Activated T-cell treated with anti-CD3 and anti-CD28 coated beads, Interleukin-2, amount 50 U/mL, for 4 hours (primary cell): ENCODE data around the gene GRK3. TPM values are rescaled to one million over a fixed set of nuclear protein-coding genes. Genes with fewer than 3 reads are reported as not detected.

ENCODE experiments used
- ATAC-seq, 2 donors: fragments of 200-7000 bp; cut with Tn5 transposase; one replicate each; pipeline ENCODE4 v1.10.0; 2021
- DNase-seq: peaks from one replicate; pipeline ENCODE4 v3.0.0-alpha.2; 2020
- H3K27me3 Mint-ChIP-seq: one replicate; pipeline ENCODE4 v1.8.0; 2021; ENCODE audit warnings: low read depth, mixed read lengths
- H3K36me3 Mint-ChIP-seq: one replicate; pipeline ENCODE4 v1.8.0; 2022; ENCODE audit warnings: mixed read lengths; ENCODE audit not compliant: insufficient read depth
- H3K4me1 Mint-ChIP-seq: one replicate; pipeline ENCODE4 v1.8.0; 2021; ENCODE audit warnings: low read depth, mixed read lengths
- H3K4me3 Mint-ChIP-seq: one replicate; pipeline ENCODE4 v1.8.0; 2021; ENCODE audit warnings: mild to moderate bottlenecking, moderate library complexity, mixed read lengths
- H3K9me3 Mint-ChIP-seq: one replicate; pipeline ENCODE4 v1.8.0; 2021; ENCODE audit warnings: mixed read lengths
- total RNA-seq, 3 donors: library from RNA; stranded (reverse); gene quantifications; one replicate each; pipeline ENCODE4 v1.2.1, GENCODE V29; 2021

GRK3 gene
- total RNA-seq, 3 donors from 2014 or later: 5.2 to 6.7 (median 5.3) TPM

DNA sequence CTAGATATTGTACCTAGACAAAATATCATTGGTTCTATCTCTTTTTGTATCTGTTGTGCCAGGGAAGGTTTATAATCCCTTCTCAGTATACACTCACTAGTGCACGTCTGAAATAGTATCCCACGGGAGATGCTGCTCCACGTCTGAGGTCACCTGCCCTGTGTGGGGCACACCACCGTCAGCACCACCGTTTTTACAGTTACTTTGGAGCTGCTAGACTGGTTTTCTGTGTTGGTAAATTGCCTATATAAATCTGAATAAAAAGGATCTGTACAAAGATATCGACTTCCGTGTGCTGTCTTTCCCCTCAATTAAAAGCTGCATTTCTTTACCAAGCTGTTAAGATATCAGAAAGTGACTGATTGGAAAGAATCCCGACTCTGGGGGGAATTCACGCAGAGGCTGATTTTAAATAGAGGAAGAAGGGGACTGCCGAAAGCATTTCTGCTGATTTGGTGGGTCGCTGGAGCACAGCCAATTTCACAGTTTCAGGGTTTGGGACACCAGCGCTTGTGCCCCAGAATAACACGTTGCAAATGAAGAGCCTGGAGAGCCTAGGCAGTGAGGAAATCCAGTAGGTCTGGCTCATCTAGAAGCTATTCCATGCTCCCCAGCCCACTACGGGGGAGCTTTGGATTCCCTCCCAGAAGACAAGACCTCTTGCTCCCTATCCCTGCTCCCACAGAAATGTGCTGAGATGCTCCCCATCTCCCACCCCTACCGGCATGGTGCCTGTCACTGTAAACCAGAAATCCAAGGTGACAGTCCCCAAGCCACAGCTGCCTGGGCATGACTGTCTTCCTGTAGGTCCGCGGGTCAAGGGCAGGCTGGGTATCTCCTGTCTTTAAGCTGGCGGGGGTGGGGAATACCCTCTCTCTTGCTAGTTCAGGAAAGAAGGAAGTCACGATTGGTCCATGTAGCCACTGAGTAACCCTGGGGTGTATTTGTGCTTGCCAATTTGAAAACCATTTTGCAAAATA, 164.8 kb downstream of the GRK3 start:
- DNase-seq: no peak
- no peaks in the 10 kb centered on the region for H3K9me3 Mint-ChIP-seq
- H3K36me3 Mint-ChIP-seq: no peaks in the 10 kb centered on the region
- H3K4me3 Mint-ChIP-seq: no peak overlapping the region
- no peak for ATAC-seq
- H3K27me3 Mint-ChIP-seq: no peaks in the 10 kb centered on the region
- no peaks in the 10 kb centered on the region for H3K4me1 Mint-ChIP-seq

DNA sequence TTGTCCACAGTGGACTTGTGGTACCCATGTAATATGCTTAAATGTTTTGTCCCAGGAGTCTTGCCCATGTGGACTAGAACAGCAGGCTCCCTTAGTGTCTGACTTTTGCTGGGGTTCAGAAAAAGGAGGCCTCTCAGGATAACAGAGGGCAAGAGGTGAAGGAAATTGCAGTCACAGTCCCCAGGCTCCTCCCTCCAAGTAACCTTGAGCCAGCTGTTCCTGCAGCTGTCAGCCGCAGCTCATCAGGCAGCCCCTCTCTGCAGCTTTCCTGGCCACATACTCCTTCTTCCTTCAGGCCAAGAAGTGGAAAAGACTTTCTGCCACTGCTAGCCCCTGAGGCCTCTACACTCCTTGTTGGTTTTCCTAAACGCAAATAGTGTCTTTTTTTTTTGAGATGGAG, 171.2 kb downstream of the GRK3 start:
- DNase-seq: no peak
- Mint-ChIP-seq H3K4me1 (peaks cover 9% of the 10 kb centered on the region), H3K4me3 (no peak overlapping the region)

DNA sequence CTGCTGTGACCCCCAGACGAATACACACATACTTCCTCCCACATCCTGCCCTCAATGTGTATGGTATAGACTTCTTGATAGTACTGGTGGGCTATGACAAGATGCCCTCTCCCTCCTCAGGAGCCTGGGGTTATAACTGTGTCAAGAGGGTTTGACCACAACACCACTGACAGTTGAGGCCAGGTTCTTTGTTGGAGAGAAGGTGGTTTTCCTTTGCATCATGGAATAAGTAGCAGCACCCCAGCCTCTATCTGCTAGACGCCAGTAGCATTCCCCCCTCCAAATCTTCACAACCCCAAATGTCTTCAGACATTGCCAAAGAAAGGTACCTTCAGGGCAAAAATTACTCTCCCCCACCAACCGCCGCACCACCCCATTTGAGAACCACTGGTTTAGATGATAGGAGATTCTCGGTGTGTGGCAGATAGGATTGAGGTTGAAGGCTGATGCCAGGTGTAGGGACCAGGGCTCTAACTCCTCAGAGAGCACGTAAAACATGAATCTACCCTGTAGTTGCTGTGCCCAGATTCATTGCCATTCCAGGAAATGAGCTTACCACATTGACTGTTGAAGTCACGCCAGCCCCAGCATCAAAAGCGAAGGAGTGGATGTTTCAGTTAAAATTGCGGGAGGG, 172.0 kb downstream of the GRK3 start:
- no peak overlapping the region for H3K4me3 Mint-ChIP-seq
- DNase-seq: no peak
- peak; percentile 73 to 83 for ATAC-seq
- no peaks in the 10 kb centered on the region for H3K9me3 Mint-ChIP-seq
- H3K36me3 Mint-ChIP-seq: no peaks in the 10 kb centered on the region
- peaks cover 4% of the 10 kb centered on the region for H3K27me3 Mint-ChIP-seq
- peaks cover 9% of the 10 kb centered on the region for H3K4me1 Mint-ChIP-seq

More for the DNA sequence above, 171.2 kb downstream of the GRK3 start:
- no peak for ATAC-seq
- Mint-ChIP-seq H3K9me3 (no peaks in the 10 kb centered on the region), H3K27me3 (peaks cover 4% of the 10 kb centered on the region), H3K36me3 (no peaks in the 10 kb centered on the region)

DNA sequence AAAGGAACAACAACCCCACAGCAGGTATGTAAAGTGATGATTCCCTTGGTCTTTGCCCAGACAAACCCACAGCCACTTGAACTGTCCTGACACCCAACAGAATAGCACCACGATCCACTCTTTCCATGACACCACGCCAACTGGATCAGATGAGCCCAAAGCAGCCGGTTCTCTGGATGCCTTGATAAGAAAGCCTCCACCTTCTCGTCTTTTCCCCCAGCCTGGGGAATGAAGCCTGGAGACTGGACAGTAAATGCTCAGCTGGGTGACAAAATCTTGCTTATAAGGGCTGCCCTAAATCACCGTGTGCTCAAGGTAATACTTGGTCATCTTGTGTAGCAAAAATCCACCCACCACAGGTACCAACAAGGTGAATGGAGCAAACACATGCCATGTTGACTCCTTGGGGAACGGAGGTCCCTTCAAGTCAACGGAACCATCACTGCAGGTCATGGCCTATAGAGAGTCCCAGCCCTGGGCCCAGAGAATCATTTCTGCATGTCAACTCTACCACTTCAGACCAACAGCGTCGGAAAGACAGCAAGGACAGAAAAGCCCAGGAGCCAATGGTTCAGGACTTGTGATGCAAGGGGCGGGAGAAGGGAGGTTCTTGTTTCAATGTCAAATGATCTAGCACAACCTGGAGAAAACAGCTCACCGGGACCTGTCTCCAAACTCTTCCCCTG, 175.3 kb downstream of the GRK3 start:
- no peaks in the 10 kb centered on the region for H3K36me3 Mint-ChIP-seq

DNA sequence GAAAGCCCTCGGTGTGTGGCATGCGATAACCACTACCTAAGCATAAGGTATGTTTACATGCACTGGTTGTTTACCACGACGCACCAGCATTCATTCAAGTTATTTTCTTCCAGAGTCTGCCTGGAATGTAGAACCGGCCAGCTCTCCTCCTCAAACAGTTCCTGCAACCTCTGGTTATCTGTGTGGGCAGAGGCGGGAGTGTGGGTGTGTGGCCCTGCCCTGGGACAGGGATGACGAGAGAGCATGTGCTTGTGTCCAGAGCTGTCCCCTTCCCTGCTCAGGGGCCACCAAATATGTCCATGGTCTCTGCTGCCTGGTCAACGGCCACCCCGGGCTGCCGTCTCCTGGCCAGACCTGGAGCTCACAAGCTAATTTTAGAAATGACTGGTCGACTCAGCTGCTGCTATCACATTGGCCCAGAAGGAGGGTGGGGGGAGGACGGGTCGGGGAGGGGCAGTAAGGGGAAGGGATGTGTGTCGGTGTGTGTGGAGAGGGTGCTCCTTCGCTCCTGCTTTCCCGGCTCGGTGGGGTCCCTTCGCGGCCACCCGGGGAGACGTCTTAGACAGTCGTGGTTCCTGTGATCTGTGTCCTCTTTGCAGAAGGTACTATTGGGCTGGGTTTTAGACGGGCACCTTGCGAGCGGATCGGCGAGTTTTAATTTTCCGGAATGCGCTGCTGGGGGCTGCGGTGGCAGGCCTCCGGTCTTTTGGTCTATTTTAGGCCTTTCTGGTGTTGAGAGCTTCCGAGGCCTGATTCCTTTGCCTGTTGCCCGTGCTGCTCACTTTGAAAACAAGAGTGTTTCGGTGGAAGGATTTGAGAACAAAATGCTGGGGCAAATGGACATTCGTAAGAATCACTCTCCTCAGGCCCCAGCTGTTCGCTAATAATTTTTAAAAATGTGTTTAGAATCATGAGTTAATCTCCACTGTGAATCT, 177.5 kb downstream of the GRK3 start, which contains the start of gene MYO18B:
MYO18B (plus strand) TSS at position 497 of the 935 bp plus-strand sequence. CDS start 18,905 bp downstream, outside the sequence.
- H3K4me1 Mint-ChIP-seq: peaks cover 2% of the 10 kb centered on the region
- peaks cover 4% of the 10 kb centered on the region for H3K27me3 Mint-ChIP-seq
- no peaks in the 10 kb centered on the region for H3K9me3 Mint-ChIP-seq
- DNase-seq (no peak), ATAC-seq (no peak)
- no peaks in the 10 kb centered on the region for H3K36me3 Mint-ChIP-seq
- H3K4me3 Mint-ChIP-seq: no peak within 1 kb of the TSS

More for the DNA sequence above, 175.3 kb downstream of the GRK3 start:
- H3K4me3 Mint-ChIP-seq: no peak overlapping the region
- peaks cover 9% of the 10 kb centered on the region for H3K4me1 Mint-ChIP-seq
- H3K9me3 Mint-ChIP-seq: no peaks in the 10 kb centered on the region
- no peak for DNase-seq
- peaks cover 6% of the 10 kb centered on the region for H3K27me3 Mint-ChIP-seq
- ATAC-seq: no peak

DNA sequence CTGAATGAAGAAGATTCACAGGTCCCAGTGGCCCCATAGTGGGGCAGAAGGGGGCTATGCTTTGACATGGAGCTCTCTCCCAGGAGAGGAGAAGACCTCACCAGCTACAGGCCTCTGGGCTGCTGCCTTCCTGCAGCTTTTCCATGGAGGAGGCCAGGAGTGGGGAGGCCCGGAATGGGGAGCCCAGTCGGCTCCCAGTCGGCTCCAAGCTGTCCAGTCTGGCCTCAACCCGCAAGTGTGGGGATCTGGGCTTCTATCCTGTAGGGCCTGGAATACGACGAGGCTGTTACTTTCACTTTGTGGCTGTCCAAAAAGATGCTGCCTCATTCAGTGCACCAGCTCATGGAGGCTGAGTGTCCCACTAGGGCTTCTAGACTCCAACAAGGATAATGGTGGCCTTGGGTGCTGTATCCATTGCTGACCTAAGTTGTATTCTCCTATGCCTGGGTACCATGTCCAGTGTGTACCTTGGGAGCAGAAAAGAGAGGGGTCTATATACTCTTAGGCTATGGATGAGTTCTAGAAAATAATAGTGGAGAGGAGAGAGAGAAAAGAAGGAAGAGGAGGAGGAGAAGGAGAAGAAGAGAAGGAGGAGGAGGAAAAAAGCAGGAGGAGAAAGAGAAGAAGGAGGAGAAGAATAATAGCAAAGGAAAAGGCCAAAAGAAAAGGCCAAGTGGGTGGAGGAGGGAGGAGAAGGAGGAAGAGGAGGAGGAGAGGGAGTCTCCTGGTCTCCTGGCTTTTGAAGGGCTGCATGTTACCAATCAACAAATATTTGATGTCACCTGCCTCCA, 178.6 kb downstream of the GRK3 start:
- H3K27me3 Mint-ChIP-seq: peaks cover 2% of the 10 kb centered on the region
- no peaks in the 10 kb centered on the region for H3K9me3 Mint-ChIP-seq
- no peak for ATAC-seq
- no peaks in the 10 kb centered on the region for H3K36me3 Mint-ChIP-seq
- H3K4me1 Mint-ChIP-seq: no peaks in the 10 kb centered on the region
- H3K4me3 Mint-ChIP-seq: no peak overlapping the region
- no peak for DNase-seq

DNA sequence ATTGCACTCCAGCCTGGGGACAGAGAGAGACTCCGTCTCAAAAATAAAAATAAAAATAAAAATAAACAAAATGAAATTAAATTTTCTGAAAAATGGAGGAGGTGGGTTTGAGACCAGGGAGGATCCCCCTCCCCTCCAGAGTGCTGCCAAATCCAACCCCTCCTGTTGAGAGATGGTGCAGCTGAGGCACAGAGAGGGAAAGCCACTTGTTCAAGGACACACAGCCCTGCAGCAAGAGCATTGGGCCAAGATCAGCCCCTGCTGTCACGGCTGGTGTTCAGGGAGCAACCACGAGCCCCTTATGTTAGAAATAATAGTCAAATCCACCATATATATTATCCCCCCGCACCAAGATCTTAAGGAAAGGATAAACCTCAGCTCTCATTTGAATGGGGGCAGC, 180.2 kb downstream of the GRK3 start:
- Mint-ChIP-seq H3K27me3 (peaks cover 2% of the 10 kb centered on the region), H3K4me3 (no peak overlapping the region), H3K9me3 (no peaks in the 10 kb centered on the region), H3K36me3 (no peaks in the 10 kb centered on the region), H3K4me1 (peaks cover 4% of the 10 kb centered on the region)
- DNase-seq (no peak), ATAC-seq (no peak)

DNA sequence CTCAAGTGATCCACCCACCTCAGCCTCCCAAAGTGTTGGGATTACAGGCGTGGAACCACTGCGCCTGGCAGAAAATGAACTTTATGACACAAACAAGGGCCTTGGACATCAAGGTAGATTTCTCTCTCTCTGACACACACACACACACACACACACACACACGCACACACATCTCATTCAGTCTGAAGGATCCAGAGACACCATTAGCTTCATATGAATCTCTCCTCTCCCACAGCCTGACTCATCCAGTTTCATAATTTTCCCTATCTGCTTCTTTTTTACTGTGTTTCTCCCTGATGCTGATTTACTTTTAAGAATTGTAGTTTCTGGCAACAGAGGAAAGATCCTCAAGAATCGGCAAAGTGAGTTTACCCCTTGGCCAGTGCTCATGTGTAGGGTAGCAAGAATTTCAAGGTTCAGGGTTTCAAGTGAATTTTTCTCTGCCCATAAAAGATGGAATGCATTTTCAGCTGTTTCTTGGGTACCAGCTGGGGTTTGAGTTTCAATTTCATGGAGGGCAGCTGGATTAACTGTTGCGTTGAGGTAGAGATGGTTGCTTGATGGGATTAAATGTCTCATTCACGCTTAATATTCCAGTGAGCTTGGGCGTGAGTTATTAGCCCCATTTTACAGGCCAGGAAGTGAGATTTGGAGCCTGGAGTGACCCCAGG, 181.0 kb downstream of the GRK3 start:
- H3K9me3 Mint-ChIP-seq: no peaks in the 10 kb centered on the region
- no peak for ATAC-seq
- no peak overlapping the region for H3K4me3 Mint-ChIP-seq
- peaks cover 2% of the 10 kb centered on the region for H3K27me3 Mint-ChIP-seq
- peaks cover 7% of the 10 kb centered on the region for H3K4me1 Mint-ChIP-seq
- DNase-seq: no peak
- no peaks in the 10 kb centered on the region for H3K36me3 Mint-ChIP-seq

DNA sequence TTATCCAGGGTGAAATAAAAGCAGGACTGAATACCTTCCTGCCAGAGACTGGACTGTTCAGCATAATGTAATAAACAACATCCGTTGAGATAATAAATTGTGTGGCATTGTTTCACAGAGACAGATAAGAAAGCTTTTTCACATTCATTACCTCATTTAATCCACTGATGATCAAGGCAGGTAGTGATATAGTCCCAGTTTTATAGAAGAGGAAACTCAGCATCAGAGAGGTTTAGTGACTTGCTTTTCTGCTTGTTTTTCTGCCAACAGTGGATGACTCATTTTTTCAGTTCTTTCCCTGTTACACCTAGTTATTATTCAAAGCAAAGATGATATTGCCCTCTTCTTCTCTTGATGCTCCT, 181.5 kb downstream of the GRK3 start:
- no peaks in the 10 kb centered on the region for H3K9me3 Mint-ChIP-seq
- peaks cover 7% of the 10 kb centered on the region for H3K4me1 Mint-ChIP-seq
- DNase-seq: no peak
- ATAC-seq: peak; percentile 41 to 49
- H3K27me3 Mint-ChIP-seq: peaks cover 2% of the 10 kb centered on the region
- H3K36me3 Mint-ChIP-seq: no peaks in the 10 kb centered on the region
- no peak overlapping the region for H3K4me3 Mint-ChIP-seq

DNA sequence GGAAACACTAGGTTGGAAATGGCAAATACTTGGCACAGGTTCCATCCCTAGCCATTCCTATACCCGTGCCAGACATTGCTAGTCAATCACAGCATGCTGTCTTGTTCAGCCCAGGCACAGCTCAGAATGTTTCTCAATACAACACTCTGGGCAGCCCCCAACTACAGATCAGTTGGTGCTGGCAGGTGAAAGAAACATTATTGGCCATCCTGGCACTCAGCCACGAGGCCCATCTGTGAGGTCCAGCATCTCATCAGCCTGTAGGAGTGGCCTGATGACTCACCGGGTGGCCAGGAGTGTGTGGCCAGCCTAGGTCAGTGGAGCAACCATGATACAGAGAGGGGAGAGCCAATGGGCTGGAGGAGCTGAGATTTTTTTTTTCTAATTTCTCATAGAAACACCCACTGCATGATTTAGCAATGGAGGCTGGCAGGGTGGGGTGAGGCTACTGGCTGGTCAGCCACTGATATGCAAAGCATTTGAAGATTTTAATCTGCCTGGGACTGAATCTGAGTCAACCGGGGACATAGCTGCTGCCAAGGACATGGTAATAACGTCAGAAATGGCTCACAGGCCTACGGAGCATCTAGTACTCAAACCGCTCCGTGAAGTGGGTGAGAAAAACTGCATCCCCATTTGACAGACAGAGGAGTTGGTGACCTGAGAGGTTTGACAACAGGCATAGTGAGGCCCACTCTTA, 182.9 kb downstream of the GRK3 start:
- Mint-ChIP-seq H3K36me3 (no peaks in the 10 kb centered on the region), H3K4me3 (no peak overlapping the region), H3K4me1 (peaks cover 7% of the 10 kb centered on the region), H3K9me3 (no peaks in the 10 kb centered on the region), H3K27me3 (peaks cover 2% of the 10 kb centered on the region)
- ATAC-seq (no peak), DNase-seq (no peak)

DNA sequence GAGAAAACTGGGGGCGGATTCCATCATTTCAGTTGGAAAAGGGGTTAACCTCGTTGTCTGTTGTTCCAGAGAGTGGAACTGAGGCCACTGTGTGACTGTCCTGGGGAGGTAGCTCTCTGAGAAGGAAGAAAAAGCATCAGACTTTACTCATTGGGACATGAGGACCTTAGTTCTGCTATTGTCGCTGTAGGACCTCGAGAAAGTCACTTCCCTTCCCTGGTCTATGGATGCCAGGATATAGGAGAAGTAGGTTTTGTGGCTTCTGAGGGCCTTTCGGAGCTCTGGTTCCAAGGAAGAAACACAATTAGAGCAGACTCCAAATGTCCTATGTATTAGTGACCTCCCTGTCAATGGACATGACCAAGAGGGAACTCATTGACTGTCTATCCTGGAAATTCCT, 183.7 kb downstream of the GRK3 start:
- Mint-ChIP-seq H3K4me3 (no peak overlapping the region), H3K4me1 (peaks cover 7% of the 10 kb centered on the region), H3K36me3 (no peaks in the 10 kb centered on the region), H3K9me3 (no peaks in the 10 kb centered on the region), H3K27me3 (peaks cover 2% of the 10 kb centered on the region)
- DNase-seq (no peak), ATAC-seq (no peak)

DNA sequence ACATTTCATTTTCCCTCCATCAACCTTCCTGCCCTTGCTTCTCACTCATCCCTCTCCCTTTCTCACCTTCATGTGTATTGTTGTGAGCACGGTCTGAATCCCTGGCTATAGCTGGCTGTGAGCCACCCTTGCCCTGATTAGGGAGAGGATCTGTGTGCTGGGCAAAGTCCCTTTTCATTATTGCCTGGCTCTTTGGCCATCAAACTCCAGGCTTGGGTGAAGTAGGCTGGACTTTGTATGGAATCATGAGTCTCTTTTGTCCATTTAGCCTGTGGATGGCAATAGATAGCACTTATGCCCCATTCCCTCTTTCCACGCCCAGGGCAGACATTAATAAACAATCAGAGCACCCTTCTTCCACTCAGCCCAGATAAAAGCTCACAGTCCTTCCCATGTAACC, 184.2 kb downstream of the GRK3 start:
- H3K27me3 Mint-ChIP-seq: no peaks in the 10 kb centered on the region
- ATAC-seq (no peak), DNase-seq (no peak)
- H3K4me1 Mint-ChIP-seq: peaks cover 7% of the 10 kb centered on the region
- no peak overlapping the region for H3K4me3 Mint-ChIP-seq
- no peaks in the 10 kb centered on the region for H3K36me3 Mint-ChIP-seq
- no peaks in the 10 kb centered on the region for H3K9me3 Mint-ChIP-seq
